GM04504 (cell line): ENCODE data around the gene THY1.

Experiments
- DNase-seq: peaks from one replicate; pipeline ENCODE4 v3.0.0-alpha.2; 2012; ENCODE audit warnings: low read depth

Gene THY1

GRCh38 chr11:119381181-119381988 is 41.6 kb downstream of the THY1 start, which contains the start of gene USP2:
Gene USP2, minus strand, starts transcription at chr11:119381690. Its CDS starts 8,210 bp downstream, at chr11:119373480.
- DNase-seq = peak; percentile 91

- no peak for DNase-seq
These were observed 42.2 kb downstream of the THY1 start for GRCh38 chr11:119380827-119381180.

- DNase-seq = no peak
These were observed 42.7 kb downstream of the THY1 start for GRCh38 chr11:119380160-119380826.

GRCh38 chr11:119378851-119379465 is 44.0 kb downstream of the THY1 start:
- no peak for DNase-seq

- DNase-seq = no peak
These were observed 44.9 kb downstream of the THY1 start for GRCh38 chr11:119377961-119378667.

- no peak for DNase-seq
These were observed 45.7 kb downstream of the THY1 start for GRCh38 chr11:119377112-119377901.

- DNase-seq = no peak
These were observed 46.6 kb downstream of the THY1 start for GRCh38 chr11:119376197-119376847.

- no peak for DNase-seq
These were observed 47.4 kb downstream of the THY1 start for GRCh38 chr11:119375337-119376196.

GRCh38 chr11:119374632-119375336 is 48.2 kb downstream of the THY1 start:
- no peak for DNase-seq

- peak; percentile 37 for DNase-seq
These were observed 48.9 kb downstream of the THY1 start for GRCh38 chr11:119373921-119374631.

- no peak for DNase-seq
These were observed 49.7 kb downstream of the THY1 start for GRCh38 chr11:119373059-119373920.

GRCh38 chr11:119372260-119373058 is 50.5 kb downstream of the THY1 start:
- DNase-seq = no peak

- no peak for DNase-seq
These were observed 51.2 kb downstream of the THY1 start for GRCh38 chr11:119371778-119372182.

GRCh38 chr11:119371067-119371601 is 51.8 kb downstream of the THY1 start:
- no peak for DNase-seq

GRCh38 chr11:119370486-119371046 is 52.4 kb downstream of the THY1 start:
- DNase-seq = no peak
